ENCODE data around the gene GRM8.

- TF ChIP-seq PBX3 (IDR thresholded peaks at IDR 0.05): no peak
- no peak for TF ChIP-seq ZNF302 (CRISPR knock-in tag; IDR thresholded peaks at IDR 0.05)
- no peak for TF ChIP-seq EP300 (IDR thresholded peaks at IDR 0.05)
- no peak for TF ChIP-seq CTCF (IDR thresholded peaks at IDR 0.05)
- TF ChIP-seq HMGXB4 (CRISPR knock-in tag; IDR thresholded peaks at IDR 0.05; ENCODE audit: borderline replicate concordance): no peak
- TF ChIP-seq MYC (IDR thresholded peaks at IDR 0.05; ENCODE audit: borderline replicate concordance, low read length): no peak
- TF ChIP-seq RAD21 (conservative IDR thresholded peaks at IDR 0.05 in 1 of 2, IDR thresholded peaks at IDR 0.05 in 1 of 2): no peak
- TF ChIP-seq ELK1 (IDR thresholded peaks at IDR 0.05; ENCODE audit: low read depth, low read length): no peak
- TF ChIP-seq MAZ (IDR thresholded peaks at IDR 0.05; ENCODE audit: borderline replicate concordance, low read depth, low read length): no peak
- no peak for TF ChIP-seq BHLHE40 (IDR thresholded peaks at IDR 0.05; ENCODE audit: low read depth, low read length)
- TF ChIP-seq ZSCAN20 (CRISPR knock-in tag; IDR thresholded peaks at IDR 0.05): no peak
- no peak for TF ChIP-seq USF2 (IDR thresholded peaks at IDR 0.05)
Observed at GRCh38 chr7:126799541-126799940, 453.2 kb downstream of the GRM8 start.
